ENCODE data around the gene C1QTNF6. TPM values are rescaled to one million over a fixed set of nuclear protein-coding genes. Genes with fewer than 3 reads are reported as not detected.

Gene C1QTNF6
- total and polyA plus RNA-seq, 2 of the 8 experiments (the other 6 are each of a cell fraction or from before 2014, with no cell fraction given) = 3.1 to 6.5 TPM

DNA sequence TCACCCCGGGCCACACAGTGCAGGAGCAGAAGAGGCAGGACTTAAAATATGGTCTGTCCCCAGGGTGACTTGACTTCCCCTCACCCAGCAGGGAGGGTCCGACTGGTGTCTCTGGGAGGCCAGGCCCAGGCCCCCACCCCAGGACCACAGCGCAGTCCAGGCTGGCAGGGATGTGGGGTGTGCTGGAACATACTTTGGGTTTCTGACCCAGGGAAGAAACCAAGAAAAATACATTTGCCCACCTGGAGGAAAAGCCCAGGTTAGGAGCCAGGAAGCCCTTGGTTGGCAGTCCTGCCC, 5.2 kb downstream of the C1QTNF6 start (continued):
- TF ChIP-seq HDAC6 (IDR thresholded peaks at IDR 0.05; ENCODE audit: low read depth, low read length) (no peak), GTF2F1 (IDR thresholded peaks at IDR 0.05; ENCODE audit: borderline replicate concordance, low read depth, low read length) (no peak), FOSL1 (IDR thresholded peaks at IDR 0.05; ENCODE audit: insufficient read depth, low read depth, low read length) (no peak)

Data from H1 (cell line).